ENCODE data around the gene PAK1.
A peak's percentile ranks its signal among the peaks of the same experiment; 100 is the strongest.

PAK1 gene

GRCh38 chr11:77472991-77473800 is 698 bp downstream of the PAK1 start:
- peak; percentile 42 for DNase-seq (ENCODE audit: low spot score)

DNA sequence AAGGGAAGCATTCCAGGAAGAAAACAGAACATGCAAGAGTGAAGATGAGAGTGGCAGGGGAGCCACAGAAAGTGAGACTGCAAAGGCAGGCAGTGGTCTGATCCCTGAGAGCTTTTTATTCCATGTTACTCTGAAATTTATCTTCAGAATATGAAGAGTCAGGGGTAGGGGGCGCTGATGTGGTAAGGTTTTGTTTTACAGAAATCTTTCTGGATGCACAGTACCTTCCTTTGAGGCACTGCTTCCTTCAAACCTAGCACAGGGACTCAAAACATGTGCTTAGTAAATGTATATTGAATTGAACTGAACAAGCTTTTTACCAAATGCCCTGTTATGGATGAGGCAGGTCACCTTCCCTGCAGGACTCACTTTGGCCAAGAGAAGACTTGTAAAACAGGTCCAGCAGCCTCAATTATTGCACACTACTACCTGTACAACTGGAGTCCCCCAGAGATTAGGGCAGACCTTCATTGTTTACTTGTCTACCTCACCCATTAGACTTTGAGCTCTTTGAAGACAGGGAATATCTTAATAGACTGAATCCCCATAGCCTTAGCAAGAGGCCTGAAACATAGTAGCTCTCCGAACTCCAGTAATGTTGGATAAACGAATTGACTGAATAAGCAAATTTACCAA is 2.2 kb downstream of the PAK1 start:
- no peak for DNase-seq (ENCODE audit: low spot score)

GRCh38 chr11:77470971-77471370 is 2.9 kb downstream of the PAK1 start:
- DNase-seq (ENCODE audit: low spot score): no peak

- DNase-seq (ENCODE audit: low spot score): no peak
Observed at GRCh38 chr11:77470504-77470903, 3.4 kb downstream of the PAK1 start.

- no peak for DNase-seq (ENCODE audit: low spot score)
Observed at GRCh38 chr11:77468527-77468926, 5.4 kb downstream of the PAK1 start.

GRCh38 chr11:77467993-77468392 is 5.9 kb downstream of the PAK1 start:
- no peak for DNase-seq (ENCODE audit: low spot score)

DNA sequence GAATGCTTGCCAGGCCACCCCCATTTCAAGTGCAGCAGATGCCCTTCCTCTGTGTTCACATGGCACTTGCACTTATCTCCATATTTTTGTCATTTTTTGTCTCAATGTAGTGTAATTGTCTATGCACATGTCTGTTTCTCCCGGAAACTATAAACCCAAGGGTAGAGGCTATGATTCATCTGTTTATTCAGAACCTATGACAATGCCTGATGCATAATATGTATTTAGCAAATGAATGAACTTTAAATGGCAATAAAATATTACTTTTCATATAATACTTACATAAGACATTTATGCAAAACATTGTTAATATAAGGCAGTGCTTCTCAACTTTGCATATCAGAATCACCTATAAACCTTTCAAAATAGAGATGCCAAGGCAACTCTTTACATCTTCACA is 6.7 kb downstream of the PAK1 start:
- DNase-seq (ENCODE audit: low spot score): no peak

- no peak for DNase-seq (ENCODE audit: low spot score)
Observed at GRCh38 chr11:77457340-77457739, 16.6 kb downstream of the PAK1 start.

- no peak for DNase-seq (ENCODE audit: low spot score)
Observed at GRCh38 chr11:77455740-77456139, 18.2 kb downstream of the PAK1 start.

DNA sequence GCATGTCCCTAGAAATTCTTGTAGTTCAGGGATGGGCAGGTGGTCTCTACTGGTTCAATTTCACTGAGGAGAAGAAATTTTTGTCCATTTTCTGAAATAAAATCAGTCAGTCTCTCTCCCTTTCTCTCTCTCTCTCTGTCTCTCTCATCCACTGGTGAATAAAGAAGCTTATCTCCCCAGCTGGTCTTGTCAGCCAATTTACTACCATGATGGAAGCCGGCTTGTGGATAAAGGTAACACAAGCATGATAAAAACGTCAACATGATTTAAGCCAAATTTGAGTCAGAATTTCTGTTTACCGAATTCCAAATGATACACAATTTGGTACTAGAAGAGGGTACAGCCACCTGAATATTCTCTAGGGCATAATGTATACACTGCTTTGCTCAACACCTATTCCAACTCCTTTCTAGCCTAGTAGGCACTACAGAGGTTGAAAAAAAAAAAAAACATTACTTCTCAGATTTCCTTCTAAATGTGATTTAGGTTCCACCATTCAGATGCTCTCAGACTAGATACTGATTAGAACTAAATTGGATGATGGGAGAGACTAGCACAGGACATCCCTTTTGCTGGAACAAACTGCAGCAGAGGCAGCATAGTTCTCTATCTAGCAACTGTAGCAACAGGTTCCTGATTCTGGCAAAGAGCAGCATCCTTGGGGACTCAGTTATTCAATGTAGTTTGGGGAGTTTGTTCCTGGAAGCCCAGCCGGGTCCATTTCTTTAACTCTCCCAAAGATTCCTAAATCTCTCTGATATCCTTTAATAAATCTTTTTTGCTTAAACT is 18.8 kb downstream of the PAK1 start:
- no peak for DNase-seq (ENCODE audit: low spot score)

DNA sequence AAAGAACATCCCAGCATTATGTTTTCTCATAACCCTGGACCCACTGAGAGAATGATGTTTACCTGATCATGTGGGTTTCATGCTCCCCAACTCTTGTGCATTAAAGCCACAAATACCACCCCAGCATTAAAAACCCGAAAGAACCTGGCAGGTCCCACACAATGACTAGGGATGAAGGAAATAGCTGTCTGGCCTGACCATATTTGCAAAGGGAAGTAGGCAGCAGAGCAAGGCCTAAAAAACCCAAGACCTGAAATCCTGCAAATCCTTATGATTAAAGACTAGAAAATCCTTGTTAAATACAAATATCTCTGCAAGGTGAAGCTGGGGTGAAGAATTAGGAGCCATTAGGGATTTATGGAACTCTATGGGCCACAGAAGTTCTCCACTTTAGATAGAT is 23.7 kb downstream of the PAK1 start:
- no peak for DNase-seq (ENCODE audit: low spot score)

GRCh38 chr11:77449784-77450183 is 24.1 kb downstream of the PAK1 start:
- DNase-seq (ENCODE audit: low spot score): no peak

DNA sequence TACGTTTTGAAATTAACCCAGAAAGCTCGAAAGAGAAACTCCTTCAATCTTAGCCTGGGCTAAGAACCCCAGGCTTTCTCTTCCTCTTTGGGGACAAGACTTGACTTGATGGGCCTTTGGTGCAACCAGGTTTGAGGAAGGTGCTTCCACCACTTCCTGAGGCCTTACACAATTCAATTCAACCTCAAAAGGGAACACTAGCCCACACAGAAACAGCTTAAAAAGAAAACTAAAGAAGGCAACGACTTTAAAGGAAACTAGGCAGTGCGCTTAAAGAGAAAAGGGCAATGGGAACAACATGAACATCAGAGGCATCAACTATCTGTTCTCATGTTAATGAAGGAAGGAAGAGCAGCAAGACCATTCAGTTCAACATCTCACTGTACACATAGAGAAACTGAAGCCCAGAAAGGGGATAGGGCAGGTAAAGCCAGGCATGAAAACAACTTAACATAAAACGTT is 24.8 kb downstream of the PAK1 start:
- DNase-seq (ENCODE audit: low spot score): no peak

DNA sequence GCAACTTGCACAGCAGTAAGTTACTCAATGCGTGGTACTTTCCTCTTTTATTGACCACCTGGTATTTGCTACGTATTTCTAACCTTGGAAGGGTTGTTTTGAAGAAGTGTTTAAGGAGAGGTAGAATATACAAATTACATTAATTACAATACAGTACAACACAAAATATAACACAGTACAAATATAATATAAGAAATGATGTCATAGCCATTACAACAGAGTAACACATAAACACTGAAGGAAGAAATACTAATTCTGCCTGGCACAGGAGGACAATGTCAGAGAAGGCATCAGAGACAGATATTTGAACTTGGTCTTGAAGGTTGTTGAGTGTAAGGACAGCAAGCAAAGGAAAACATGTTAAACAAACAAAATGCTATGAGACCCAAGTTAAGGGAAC is 25.6 kb downstream of the PAK1 start:
- no peak for DNase-seq (ENCODE audit: low spot score)

- peak; percentile 58 for DNase-seq (ENCODE audit: low spot score)
Observed at GRCh38 chr11:77446911-77447629, 26.8 kb downstream of the PAK1 start.

GRCh38 chr11:77444261-77444660 is 29.6 kb downstream of the PAK1 start:
- DNase-seq (ENCODE audit: low spot score): no peak

GRCh38 chr11:77442394-77443053 is 31.4 kb downstream of the PAK1 start:
- DNase-seq (ENCODE audit: low spot score): no peak

- DNase-seq (ENCODE audit: low spot score): no peak
Observed at GRCh38 chr11:77441426-77441825, 32.5 kb downstream of the PAK1 start.

GRCh38 chr11:77440678-77441077 is 33.2 kb downstream of the PAK1 start:
- no peak for DNase-seq (ENCODE audit: low spot score)

GRCh38 chr11:77438487-77438886 is 35.4 kb downstream of the PAK1 start:
- DNase-seq (ENCODE audit: low spot score): no peak

GRCh38 chr11:77436969-77437368 is 36.9 kb downstream of the PAK1 start:
- no peak for DNase-seq (ENCODE audit: low spot score)

DNA sequence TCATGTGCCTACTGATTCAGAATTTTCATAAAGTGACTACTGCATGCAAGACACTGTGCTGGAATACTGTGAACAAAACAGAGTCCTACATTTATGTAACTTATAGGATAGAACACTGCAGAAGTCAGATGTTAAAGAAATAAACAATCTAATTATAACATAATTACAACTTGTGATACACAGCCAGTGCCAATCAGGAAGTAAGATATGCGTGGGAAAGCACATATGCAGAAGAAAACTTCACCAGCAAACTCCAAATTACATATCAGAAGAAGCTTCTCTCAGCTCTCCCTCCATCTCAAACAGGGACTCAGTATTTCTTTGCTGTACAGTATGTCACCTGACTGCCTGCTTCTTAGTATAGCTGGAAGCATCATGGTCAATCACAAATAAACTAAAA is 37.4 kb downstream of the PAK1 start:
- DNase-seq (ENCODE audit: low spot score): no peak
